Measurements from ENCODE around the gene USP20.
A peak's percentile ranks its signal among the peaks of the same experiment; 100 is the strongest.

The USP20 gene

DNA sequence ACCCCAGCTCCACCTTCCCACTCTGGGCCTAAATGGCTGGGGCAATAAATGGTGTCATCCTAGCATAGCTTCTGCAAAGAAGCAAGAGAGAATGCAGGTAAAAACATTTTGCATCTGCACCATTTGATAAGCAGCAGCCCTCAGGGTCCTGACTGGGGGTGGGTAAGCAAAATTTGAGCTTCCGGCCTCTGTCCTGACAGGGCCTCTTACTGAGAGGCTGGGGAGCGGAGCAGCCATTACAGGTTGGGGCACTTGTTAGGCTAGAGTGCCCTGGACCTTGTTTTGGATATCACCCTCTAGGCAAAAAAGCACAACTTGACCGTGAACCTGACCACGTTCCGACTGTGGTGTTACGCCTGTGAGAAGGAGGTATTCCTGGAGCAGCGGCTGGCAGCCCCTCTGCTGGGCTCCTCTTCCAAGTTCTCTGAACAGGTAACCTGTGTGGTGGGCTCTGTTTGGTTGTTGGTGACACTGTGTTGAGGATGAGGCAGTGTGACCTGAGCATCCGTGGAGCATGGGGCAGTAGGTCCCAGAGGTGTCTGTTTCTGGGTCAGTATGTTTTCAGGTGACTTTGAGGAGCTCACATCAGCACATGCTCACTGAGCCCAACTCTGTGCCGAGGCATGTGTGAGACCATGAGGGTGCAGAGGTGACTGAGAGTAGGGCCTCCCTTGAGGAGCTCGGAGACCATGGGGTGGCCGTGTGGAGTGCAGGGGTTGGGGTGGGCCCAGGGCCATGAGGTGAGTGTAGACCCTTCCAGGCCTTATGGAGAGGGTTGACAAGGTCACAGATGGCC is 23.1 kb downstream of the USP20 start:
- CTCF ChIA-PET = no interaction called here
- TF ChIP-seq, protein P1, sequence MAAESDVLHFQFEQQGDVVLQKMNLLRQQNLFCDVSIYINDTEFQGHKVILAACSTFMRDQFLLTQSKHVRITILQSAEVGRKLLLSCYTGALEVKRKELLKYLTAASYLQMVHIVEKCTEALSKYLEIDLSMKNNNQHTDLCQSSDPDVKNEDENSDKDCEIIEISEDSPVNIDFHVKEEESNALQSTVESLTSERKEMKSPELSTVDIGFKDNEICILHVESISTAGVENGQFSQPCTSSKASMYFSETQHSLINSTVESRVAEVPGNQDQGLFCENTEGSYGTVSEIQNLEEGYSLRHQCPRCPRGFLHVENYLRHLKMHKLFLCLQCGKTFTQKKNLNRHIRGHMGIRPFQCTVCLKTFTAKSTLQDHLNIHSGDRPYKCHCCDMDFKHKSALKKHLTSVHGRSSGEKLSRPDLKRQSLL (tag by site-specific recombination; IDR thresholded peaks at IDR 0.05) = no peak
- TF ChIP-seq SETDB1 (IDR thresholded peaks at IDR 0.05; ENCODE audit: insufficient read length, low read length) = no peak
- TF ChIP-seq ZSCAN30 (tag by site-specific recombination; IDR thresholded peaks at IDR 0.05) = no peak
- no peak for TF ChIP-seq ZFP3 (tag by site-specific recombination; IDR thresholded peaks at IDR 0.05; ENCODE audit: low read depth)
- TF ChIP-seq ZNF837 (tag by site-specific recombination; IDR thresholded peaks at IDR 0.05) = no peak
- peak; percentile 57 for TF ChIP-seq ZNF146 (tag by site-specific recombination; IDR thresholded peaks at IDR 0.05)
- no peak for TF ChIP-seq ZNF184 (tag by site-specific recombination; IDR thresholded peaks at IDR 0.05)
- TF ChIP-seq ZNF138 (tag by site-specific recombination; IDR thresholded peaks at IDR 0.05; ENCODE audit: borderline replicate concordance) = no peak
- TF ChIP-seq ZNF626 (tag by site-specific recombination; IDR thresholded peaks at IDR 0.05) = no peak
- peaks cover 0 to 59% of the 10 kb centered on the region in 2 experiments; a peak in 1 of 3 replicates for H3K36me3 ChIP-seq (ENCODE audit: control insufficient read depth in 2 of 2, insufficient read depth in 1 of 2, low read length in 2 of 2)
- no peaks in the 10 kb centered on the region for H3K4me1 ChIP-seq (ENCODE audit: control insufficient read depth, insufficient read depth, low read length)
- POLR2A ChIA-PET = interaction anchor here (0.6 kb wide), 1 partner anchor 192 kb away, joined by 3 read pairs; no protein-coding TSS in a partner anchor
- H3K9me3 ChIP-seq (ENCODE audit: control insufficient read depth, insufficient read depth, low read depth, low read length) = no peaks in the 10 kb centered on the region
- no peak overlapping the region for H3K4me3 ChIP-seq (ENCODE audit: low read depth, low read length)
- no peak overlapping the region for H3K27ac ChIP-seq (ENCODE audit: extremely low read depth, low read depth, low read length)

DNA sequence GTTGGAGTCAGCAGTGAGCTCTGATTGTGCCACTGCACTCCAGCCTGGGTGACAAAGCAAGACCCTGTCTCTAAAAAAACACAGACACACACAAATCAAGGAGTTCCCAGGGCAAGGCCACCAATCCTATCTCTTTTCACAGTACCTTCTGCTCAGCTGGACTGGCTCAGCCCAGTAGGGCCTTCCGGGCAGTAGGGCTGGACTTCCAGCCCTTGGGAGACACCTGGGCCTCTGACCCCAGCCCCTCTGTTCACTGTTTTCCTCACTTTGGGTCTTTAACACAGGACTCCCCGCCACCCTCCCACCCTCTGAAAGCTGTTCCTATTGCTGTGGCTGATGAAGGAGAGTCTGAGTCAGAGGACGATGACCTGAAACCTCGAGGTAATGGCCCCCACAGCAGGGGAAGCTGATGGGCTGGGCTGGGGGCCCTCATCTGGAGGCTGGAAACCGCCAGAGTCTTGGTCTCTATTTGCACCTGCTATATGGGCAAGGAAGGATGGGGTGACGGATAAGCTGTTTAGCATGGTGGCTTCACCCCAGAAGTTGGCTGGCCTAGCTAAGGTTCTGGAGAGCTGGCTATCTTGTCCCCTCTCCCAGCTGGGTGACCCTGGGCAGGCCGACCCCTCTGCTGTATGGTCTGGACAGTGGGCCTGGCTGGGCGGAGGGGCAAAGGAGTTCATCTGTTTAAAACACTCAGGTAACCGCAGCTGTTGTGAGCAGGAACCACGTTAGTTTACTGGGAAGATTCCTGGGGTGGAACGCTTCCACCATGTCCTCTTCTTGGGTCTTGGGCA is 25.6 kb downstream of the USP20 start:
- Histone ChIP-seq H3K4me1 (ENCODE audit: control insufficient read depth, insufficient read depth, low read length) (no peaks in the 10 kb centered on the region), H3K27ac (ENCODE audit: extremely low read depth, low read depth, low read length) (no peak overlapping the region), H3K4me3 (ENCODE audit: low read depth, low read length) (no peak overlapping the region), H3K36me3 (ENCODE audit: control insufficient read depth in 2 of 2, insufficient read depth in 1 of 2, low read length in 2 of 2) (peaks cover 0 to 49% of the 10 kb centered on the region in 2 experiments; a peak in 2 of 3 replicates), H3K9me3 (ENCODE audit: control insufficient read depth, insufficient read depth, low read depth, low read length) (no peaks in the 10 kb centered on the region)
- ChIA-PET CTCF (no interaction called here), POLR2A (interaction anchor here (0.6 kb wide), 1 partner anchor 361 kb away, joined by 4 read pairs; no protein-coding TSS in a partner anchor)
- TF ChIP-seq, protein P2, sequence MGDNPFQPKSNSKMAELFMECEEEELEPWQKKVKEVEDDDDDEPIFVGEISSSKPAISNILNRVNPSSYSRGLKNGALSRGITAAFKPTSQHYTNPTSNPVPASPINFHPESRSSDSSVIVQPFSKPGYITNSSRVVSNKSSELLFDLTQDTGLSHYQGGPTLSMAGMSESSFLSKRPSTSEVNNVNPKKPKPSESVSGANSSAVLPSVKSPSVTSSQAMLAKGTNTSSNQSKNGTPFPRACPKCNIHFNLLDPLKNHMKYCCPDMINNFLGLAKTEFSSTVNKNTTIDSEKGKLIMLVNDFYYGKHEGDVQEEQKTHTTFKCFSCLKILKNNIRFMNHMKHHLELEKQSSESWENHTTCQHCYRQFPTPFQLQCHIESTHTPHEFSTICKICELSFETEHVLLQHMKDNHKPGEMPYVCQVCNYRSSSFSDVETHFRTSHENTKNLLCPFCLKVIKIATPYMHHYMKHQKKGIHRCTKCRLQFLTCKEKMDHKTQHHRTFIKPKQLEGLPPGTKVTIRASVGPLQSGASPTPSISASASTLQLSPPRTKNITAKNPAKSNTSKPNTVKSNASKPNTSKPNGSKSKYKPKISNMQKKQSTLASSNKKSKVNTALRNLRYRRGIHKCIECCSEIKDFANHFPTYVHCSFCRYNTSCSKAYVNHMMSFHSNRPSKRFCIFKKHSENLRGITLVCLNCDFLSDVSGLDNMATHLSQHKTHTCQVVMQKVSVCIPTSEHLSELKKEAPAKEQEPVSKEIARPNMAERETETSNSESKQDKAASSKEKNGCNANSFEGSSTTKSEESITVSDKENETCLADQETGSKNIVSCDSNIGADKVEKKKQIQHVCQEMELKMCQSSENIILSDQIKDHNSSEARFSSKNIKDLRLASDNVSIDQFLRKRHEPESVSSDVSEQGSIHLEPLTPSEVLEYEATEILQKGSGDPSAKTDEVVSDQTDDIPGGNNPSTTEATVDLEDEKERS (tag by site-specific recombination; IDR thresholded peaks at IDR 0.05) = no peak
- TF ChIP-seq ZNF248 (tag by site-specific recombination; IDR thresholded peaks at IDR 0.05) = no peak
- TF ChIP-seq ZNF660 (tag by site-specific recombination; IDR thresholded peaks at IDR 0.05) = no peak

DNA sequence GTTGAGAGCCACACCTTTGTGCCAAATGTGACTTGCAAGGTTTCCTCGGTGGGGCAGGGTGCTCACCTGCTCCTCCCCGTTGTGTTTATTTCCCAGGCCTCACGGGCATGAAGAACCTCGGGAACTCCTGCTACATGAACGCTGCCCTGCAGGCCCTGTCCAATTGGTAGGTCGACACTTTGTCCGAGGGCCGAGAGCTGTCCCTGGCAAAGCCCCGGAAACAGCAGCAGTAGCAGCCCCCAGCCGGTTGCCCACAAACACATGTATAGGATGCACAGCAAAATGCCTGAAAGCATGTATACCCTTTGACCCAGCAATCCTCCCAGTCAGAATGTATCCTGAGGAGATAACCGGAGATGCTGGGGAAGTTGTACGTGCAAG is 26.2 kb downstream of the USP20 start:
- ChIA-PET CTCF (no interaction called here), POLR2A (interaction anchor here (0.6 kb wide), 1 partner anchor 361 kb away, joined by 4 read pairs; no protein-coding TSS in a partner anchor)
- Histone ChIP-seq H3K4me3 (ENCODE audit: low read depth, low read length) (no peak overlapping the region), H3K36me3 (ENCODE audit: control insufficient read depth in 2 of 2, insufficient read depth in 1 of 2, low read length in 2 of 2) (peaks cover 0 to 51% of the 10 kb centered on the region in 2 experiments; a peak in 2 of 3 replicates), H3K27ac (ENCODE audit: extremely low read depth, low read depth, low read length) (no peak overlapping the region), H3K9me3 (ENCODE audit: control insufficient read depth, insufficient read depth, low read depth, low read length) (no peaks in the 10 kb centered on the region), H3K4me1 (ENCODE audit: control insufficient read depth, insufficient read depth, low read length) (no peaks in the 10 kb centered on the region)
- TF ChIP-seq SETDB1 (IDR thresholded peaks at IDR 0.05; ENCODE audit: insufficient read length, low read length) (no peak), OSR2 (tag by site-specific recombination; IDR thresholded peaks at IDR 0.05) (no peak), ZNF140 (tag by site-specific recombination; IDR thresholded peaks at IDR 0.05) (no peak), ZNF423 (tag by site-specific recombination; IDR thresholded peaks at IDR 0.05) (no peak), ZNF311 (tag by site-specific recombination; IDR thresholded peaks at IDR 0.05; ENCODE audit: borderline replicate concordance) (no peak), ZNF10 (tag by site-specific recombination; IDR thresholded peaks at IDR 0.05) (no peak), ZNF157 (tag by site-specific recombination; IDR thresholded peaks at IDR 0.05) (no peak), ZNF621 (tag by site-specific recombination; IDR thresholded peaks at IDR 0.05) (no peak)
- TF ChIP-seq, protein P3, sequence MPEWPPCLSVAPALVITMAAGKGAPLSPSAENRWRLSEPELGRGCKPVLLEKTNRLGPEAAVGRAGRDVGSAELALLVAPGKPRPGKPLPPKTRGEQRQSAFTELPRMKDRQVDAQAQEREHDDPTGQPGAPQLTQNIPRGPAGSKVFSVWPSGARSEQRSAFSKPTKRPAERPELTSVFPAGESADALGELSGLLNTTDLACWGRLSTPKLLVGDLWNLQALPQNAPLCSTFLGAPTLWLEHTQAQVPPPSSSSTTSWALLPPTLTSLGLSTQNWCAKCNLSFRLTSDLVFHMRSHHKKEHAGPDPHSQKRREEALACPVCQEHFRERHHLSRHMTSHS (tag by site-specific recombination; IDR thresholded peaks at IDR 0.05) = no peak
- TF ChIP-seq, protein P4, sequence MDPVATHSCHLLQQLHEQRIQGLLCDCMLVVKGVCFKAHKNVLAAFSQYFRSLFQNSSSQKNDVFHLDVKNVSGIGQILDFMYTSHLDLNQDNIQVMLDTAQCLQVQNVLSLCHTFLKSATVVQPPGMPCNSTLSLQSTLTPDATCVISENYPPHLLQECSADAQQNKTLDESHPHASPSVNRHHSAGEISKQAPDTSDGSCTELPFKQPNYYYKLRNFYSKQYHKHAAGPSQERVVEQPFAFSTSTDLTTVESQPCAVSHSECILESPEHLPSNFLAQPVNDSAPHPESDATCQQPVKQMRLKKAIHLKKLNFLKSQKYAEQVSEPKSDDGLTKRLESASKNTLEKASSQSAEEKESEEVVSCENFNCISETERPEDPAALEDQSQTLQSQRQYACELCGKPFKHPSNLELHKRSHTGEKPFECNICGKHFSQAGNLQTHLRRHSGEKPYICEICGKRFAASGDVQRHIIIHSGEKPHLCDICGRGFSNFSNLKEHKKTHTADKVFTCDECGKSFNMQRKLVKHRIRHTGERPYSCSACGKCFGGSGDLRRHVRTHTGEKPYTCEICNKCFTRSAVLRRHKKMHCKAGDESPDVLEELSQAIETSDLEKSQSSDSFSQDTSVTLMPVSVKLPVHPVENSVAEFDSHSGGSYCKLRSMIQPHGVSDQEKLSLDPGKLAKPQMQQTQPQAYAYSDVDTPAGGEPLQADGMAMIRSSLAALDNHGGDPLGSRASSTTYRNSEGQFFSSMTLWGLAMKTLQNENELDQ (tag by site-specific recombination; IDR thresholded peaks at IDR 0.05; ENCODE audit: low read depth) = no peak

All from HEK293 (cell line).